ENCODE results near the gene TRPV3. TPM values are rescaled to one million over a fixed set of nuclear protein-coding genes. Genes with fewer than 3 reads are reported as not detected.

TRPV3 gene
- 0.21 TPM for total RNA-seq

GRCh38 chr17:3557768-3558583 is at the start of gene TRPV3:
Gene TRPV3, minus strand, starts transcription at chr17:3557812. Its CDS starts 2,962 bp downstream, at chr17:3554850.
- H3K4me1 ChIP-seq (ENCODE audit: insufficient read depth, low read length) = no peaks in the 10 kb centered on the region
- H3K27me3 ChIP-seq (ENCODE audit: insufficient read depth, low read length) = no peaks in the 10 kb centered on the region
- no peaks in the 10 kb centered on the region for H3K9me3 ChIP-seq (ENCODE audit: low read depth, low read length)
- no peak within 1 kb of the TSS for H3K4me3 ChIP-seq (ENCODE audit: low read length)

DNA sequence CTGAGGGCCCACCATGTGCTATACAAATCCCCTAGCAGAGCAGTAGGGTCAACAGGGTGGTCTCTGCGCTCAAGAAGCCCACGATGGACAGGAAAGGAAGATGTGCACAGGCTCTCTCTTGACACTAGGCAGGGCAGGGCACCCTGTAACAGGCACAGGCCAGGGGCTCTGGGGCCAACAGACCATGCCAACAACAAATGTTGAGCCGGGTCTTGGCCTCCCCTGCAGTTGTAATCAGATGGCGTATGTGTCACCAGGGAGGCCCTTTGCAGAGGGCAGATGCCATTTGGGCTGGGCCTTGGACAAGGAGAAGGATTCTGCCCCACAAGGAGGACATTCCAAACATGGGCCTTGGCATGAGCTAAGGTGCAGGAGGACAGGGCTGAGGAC is 46.3 kb upstream of the TRPV3 start:
- H3K4me3 ChIP-seq (ENCODE audit: low read length) = no peak overlapping the region
- no peaks in the 10 kb centered on the region for H3K9me3 ChIP-seq (ENCODE audit: low read depth, low read length)
- H3K4me1 ChIP-seq (ENCODE audit: insufficient read depth, low read length) = no peaks in the 10 kb centered on the region
- no peaks in the 10 kb centered on the region for H3K27me3 ChIP-seq (ENCODE audit: insufficient read depth, low read length)

- no peaks in the 10 kb centered on the region for H3K27me3 ChIP-seq (ENCODE audit: insufficient read depth, low read length)
- H3K9me3 ChIP-seq (ENCODE audit: low read depth, low read length) = no peaks in the 10 kb centered on the region
- no peaks in the 10 kb centered on the region for H3K4me1 ChIP-seq (ENCODE audit: insufficient read depth, low read length)
- H3K4me3 ChIP-seq (ENCODE audit: low read length) = no peak overlapping the region
These were observed 45.7 kb upstream of the TRPV3 start for GRCh38 chr17:3603119-3603869.

GRCh38 chr17:3602499-3602898 is 44.9 kb upstream of the TRPV3 start:
- Histone ChIP-seq H3K9me3 (ENCODE audit: low read depth, low read length) (no peaks in the 10 kb centered on the region), H3K4me3 (ENCODE audit: low read length) (no peak overlapping the region), H3K27me3 (ENCODE audit: insufficient read depth, low read length) (no peaks in the 10 kb centered on the region), H3K4me1 (ENCODE audit: insufficient read depth, low read length) (no peaks in the 10 kb centered on the region)

DNA sequence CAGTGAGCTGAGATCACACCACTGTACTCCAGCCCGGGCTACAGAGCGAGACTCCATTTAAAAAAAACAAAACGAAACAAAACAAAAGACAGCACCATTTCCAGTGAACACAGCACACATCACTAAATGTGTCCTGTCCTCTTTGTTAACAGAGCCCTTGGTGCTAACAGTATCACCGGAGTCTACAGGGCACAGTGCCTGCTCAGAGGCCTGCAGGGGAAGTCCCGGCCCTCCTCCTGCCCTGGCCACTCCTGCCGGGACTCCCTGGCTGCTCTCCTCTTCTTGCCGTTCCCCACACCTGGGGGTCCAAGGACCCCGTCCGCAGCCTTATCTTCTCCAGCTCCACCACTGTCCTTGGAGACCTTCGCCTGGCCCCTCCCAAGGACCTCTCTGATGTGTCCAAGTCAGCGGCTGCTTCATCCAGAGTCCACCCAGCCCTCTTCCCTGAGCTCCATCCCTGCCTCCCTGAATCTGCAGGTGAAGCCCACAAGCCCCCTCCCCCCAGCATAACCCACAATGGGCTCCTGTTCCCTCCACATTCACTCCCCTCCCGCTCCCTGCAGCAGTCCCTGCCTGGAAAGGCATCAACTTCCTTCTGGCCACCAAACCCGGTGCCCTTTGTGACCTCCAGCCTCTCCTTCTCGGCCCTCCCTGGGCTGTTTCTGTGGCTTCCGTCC is 43.1 kb upstream of the TRPV3 start:
- Histone ChIP-seq H3K4me1 (ENCODE audit: insufficient read depth, low read length) (no peaks in the 10 kb centered on the region), H3K9me3 (ENCODE audit: low read depth, low read length) (no peaks in the 10 kb centered on the region), H3K4me3 (ENCODE audit: low read length) (no peak overlapping the region), H3K27me3 (ENCODE audit: insufficient read depth, low read length) (no peaks in the 10 kb centered on the region)

DNA sequence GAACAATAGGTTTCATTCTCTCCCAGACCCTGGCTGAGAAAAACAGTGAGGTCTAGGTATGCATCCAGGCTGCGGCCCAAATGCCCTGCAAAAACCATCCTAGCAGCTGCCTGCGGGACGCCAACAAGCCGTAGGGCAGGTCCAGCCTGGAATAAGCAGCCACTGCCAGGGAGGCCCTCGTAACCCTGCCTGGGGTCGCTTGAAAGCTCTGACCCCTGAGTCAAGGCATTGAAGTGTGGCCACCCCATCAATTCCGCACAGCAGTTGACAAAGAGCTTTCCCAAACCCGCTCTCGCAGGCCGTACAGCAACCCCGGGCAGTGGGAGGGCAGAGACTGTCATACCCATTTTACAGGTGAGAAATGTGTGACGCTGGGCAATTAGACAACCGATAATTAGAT is 40.5 kb upstream of the TRPV3 start:
- H3K9me3 ChIP-seq (ENCODE audit: low read depth, low read length) = no peaks in the 10 kb centered on the region
- H3K27me3 ChIP-seq (ENCODE audit: insufficient read depth, low read length) = no peaks in the 10 kb centered on the region

DNA sequence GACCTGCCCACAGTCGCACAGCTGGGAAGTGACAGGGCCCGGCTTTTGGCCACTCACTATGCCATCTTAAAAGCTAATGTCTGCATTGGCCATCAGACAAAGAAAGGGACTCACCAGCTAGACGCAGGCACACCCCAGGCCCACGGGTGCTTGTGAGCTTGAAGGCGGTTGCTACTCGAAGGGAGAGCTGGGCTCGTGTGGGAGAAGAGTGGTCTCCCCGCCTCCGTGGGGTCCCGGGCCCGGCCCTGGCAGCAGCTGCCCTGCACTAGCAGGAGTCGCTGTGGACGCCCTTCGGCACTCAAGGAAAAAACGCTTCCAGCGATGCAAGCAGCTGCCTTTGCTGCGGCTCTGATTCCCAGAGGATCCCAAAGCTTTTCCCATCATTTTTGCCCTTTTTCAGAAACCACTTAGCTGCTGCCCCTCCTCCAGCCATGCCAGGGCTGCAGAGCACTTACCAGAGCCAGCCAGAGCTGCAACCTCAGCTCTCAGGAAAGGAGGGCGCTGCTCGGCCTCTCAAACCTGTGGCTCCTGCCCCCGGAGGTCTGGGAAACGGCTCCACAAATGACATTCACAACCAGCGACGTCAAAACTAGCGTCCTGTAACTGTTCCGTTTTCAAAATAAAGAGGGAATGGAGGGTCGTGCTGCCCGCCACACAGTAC is 39.3 kb upstream of the TRPV3 start:
- Histone ChIP-seq H3K4me1 (ENCODE audit: insufficient read depth, low read length) (no peaks in the 10 kb centered on the region), H3K9me3 (ENCODE audit: low read depth, low read length) (no peaks in the 10 kb centered on the region), H3K27me3 (ENCODE audit: insufficient read depth, low read length) (no peaks in the 10 kb centered on the region), H3K4me3 (ENCODE audit: low read length) (no peak overlapping the region)

More for the DNA sequence above, 40.5 kb upstream of the TRPV3 start:
- no peak overlapping the region for H3K4me3 ChIP-seq (ENCODE audit: low read length)
- H3K4me1 ChIP-seq (ENCODE audit: insufficient read depth, low read length) = no peaks in the 10 kb centered on the region

- no peaks in the 10 kb centered on the region for H3K4me1 ChIP-seq (ENCODE audit: insufficient read depth, low read length)
- no peaks in the 10 kb centered on the region for H3K9me3 ChIP-seq (ENCODE audit: low read depth, low read length)
- H3K27me3 ChIP-seq (ENCODE audit: insufficient read depth, low read length) = no peaks in the 10 kb centered on the region
- no peak overlapping the region for H3K4me3 ChIP-seq (ENCODE audit: low read length)
These were observed 37.4 kb upstream of the TRPV3 start for GRCh38 chr17:3594976-3595375.

DNA sequence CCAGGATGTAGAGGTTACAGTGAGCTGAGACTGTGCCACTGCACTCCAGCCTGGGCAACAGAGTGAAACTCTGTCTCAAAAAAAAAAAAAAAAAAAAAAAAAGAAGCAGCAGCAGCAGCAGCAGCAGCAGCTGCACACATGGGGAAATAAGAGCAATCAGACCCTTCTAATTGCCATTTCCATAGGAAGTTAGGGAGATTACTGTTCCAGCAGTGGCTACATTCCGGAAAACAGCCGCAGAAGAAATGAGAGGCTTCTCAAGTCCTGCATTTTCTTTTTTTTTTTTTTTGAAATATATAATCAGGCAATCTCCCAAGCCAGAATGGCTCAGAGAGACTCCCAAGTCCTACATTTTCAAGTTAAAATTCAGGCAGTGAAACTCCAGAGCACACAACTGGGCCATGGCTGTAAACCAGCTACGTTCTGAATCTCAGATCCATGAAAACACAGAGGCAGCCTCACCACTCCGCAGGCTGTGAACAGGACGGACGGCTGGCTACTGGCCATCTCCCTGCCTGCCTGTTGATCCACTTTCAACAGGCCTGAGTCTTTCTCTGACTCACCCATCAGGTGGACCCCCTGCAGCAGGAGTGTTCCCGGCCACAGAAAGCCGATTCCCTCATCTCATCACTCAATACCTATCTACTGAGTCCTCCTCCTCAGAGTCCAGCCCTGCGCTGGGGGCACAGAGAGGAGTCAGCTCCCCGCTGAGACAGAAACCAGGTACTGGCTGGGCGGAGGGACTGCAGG is 36.6 kb upstream of the TRPV3 start:
- no peak overlapping the region for H3K4me3 ChIP-seq (ENCODE audit: low read length)
- no peaks in the 10 kb centered on the region for H3K9me3 ChIP-seq (ENCODE audit: low read depth, low read length)
- H3K27me3 ChIP-seq (ENCODE audit: insufficient read depth, low read length) = no peaks in the 10 kb centered on the region
- no peaks in the 10 kb centered on the region for H3K4me1 ChIP-seq (ENCODE audit: insufficient read depth, low read length)

- no peaks in the 10 kb centered on the region for H3K27me3 ChIP-seq (ENCODE audit: insufficient read depth, low read length)
- H3K4me3 ChIP-seq (ENCODE audit: low read length) = no peak overlapping the region
These were observed 35.8 kb upstream of the TRPV3 start for GRCh38 chr17:3593384-3593783.

DNA sequence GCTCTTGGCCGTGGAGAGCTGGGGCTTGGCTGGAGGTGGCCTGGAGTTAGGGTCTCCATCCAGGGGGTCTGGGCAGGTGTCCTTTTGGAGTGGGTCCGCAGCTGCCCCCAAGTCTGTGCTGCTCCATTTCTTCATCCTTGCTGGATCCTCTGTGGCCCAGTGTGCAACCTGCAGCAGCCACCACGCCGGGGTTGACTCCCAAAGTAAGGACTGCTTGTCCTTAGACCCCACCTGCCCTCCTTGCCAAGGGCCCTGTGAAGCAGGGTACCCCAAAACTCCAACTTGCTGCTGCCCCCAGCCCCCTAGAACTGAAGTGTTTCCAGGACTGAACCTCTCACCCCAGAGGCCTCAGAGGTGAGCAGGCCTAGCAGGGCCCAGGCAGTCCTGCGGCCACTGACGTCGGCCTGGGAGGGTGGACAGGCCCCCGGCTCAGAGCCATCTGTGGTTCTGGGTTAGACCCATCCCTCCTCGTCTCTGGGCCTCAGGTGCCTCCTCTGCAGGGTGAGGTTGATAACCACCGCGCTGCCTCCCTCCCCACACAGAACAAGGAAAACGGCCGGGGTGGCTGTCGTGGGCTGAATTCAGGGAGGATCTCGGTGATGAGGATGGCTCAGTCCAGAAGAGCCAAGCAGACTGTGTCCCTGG is 34.7 kb upstream of the TRPV3 start:
- H3K27me3 ChIP-seq (ENCODE audit: insufficient read depth, low read length) = no peaks in the 10 kb centered on the region
- H3K4me3 ChIP-seq (ENCODE audit: low read length) = no peak overlapping the region
- H3K4me1 ChIP-seq (ENCODE audit: insufficient read depth, low read length) = no peaks in the 10 kb centered on the region
- H3K9me3 ChIP-seq (ENCODE audit: low read depth, low read length) = no peaks in the 10 kb centered on the region

More at GRCh38 chr17:3593384-3593783, 35.8 kb upstream of the TRPV3 start:
- Histone ChIP-seq H3K9me3 (ENCODE audit: low read depth, low read length) (no peaks in the 10 kb centered on the region), H3K4me1 (ENCODE audit: insufficient read depth, low read length) (no peaks in the 10 kb centered on the region)

DNA sequence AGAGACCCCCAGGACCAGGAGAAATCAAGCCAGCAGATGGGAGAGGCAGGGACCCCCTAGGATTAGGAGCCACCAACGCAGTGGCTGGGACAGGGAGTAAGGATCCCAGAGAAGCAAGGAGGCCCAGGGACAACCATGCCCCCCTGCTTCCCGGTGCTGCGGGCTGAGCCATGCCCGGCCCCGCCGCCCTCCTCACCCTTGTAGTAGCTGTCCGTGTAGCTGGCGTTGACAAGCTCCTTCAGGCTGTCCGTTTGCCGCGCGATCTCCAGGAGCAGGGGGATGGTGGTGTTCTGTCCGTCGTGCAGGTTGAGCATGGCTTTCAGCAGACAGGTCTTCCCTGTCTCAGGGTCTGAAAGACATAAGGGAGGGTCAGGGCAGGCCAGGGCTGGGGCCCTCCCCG is 33.2 kb upstream of the TRPV3 start:
- Histone ChIP-seq H3K9me3 (ENCODE audit: low read depth, low read length) (no peaks in the 10 kb centered on the region), H3K4me3 (ENCODE audit: low read length) (no peak overlapping the region), H3K4me1 (ENCODE audit: insufficient read depth, low read length) (no peaks in the 10 kb centered on the region), H3K27me3 (ENCODE audit: insufficient read depth, low read length) (no peaks in the 10 kb centered on the region)

GRCh38 chr17:3590231-3590630 is 32.6 kb upstream of the TRPV3 start:
- Histone ChIP-seq H3K4me3 (ENCODE audit: low read length) (no peak overlapping the region), H3K27me3 (ENCODE audit: insufficient read depth, low read length) (no peaks in the 10 kb centered on the region), H3K4me1 (ENCODE audit: insufficient read depth, low read length) (no peaks in the 10 kb centered on the region), H3K9me3 (ENCODE audit: low read depth, low read length) (no peaks in the 10 kb centered on the region)

- no peaks in the 10 kb centered on the region for H3K27me3 ChIP-seq (ENCODE audit: insufficient read depth, low read length)
- no peak overlapping the region for H3K4me3 ChIP-seq (ENCODE audit: low read length)
- H3K4me1 ChIP-seq (ENCODE audit: insufficient read depth, low read length) = no peaks in the 10 kb centered on the region
- no peaks in the 10 kb centered on the region for H3K9me3 ChIP-seq (ENCODE audit: low read depth, low read length)
These were observed 32.2 kb upstream of the TRPV3 start for GRCh38 chr17:3589784-3590183.
